ENCODE results near the gene THTPA. TPM values are rescaled to one million over a fixed set of nuclear protein-coding genes. Genes with fewer than 3 reads are reported as not detected.

THTPA gene
- total RNA-seq, 3 donors from 2014 or later (not counting 1 experiment from before 2014, with no cell fraction given), result 16.5 to 19.3 (median 19.1) TPM

DNA sequence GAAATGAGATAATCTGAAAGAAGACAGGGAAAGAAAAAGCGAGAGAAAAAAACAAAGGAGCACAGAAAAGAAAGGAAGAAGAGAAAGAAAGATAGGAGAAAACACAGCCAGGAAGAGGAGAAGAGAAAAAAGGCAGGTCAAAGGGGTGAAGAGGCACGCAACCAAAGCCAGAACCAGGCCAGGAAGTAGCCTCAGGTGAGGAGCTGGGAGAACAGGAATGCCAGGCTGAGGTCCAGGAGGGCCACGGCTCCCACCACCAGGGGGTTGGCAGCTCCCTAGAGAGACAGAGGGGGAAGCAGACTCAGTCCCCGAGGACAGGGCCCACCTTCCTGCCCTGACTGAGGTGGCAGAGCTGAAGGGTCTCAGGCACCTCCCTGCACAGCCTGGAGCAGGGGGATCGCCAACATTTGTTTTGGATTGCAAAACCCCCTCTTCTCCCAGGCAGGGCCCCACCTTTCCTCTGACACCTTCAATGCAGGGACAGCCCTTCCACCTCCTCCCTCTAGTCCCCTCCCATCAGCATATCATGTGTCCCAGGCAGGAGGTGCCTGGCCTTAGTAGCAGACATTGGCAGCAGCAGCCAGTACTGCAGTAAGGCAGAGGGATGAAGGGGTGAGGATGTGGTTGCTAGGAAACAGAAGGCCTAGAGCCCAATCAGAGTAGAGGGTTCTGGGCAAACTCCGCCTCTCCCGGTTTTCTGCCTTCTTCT lies 13.5 kb downstream of the THTPA start:
- intact Hi-C loops (cut with micrococcal nuclease), result no loop called here
- no peaks in the 10 kb centered on the region for H3K9me3 Mint-ChIP-seq
- H3K27ac Mint-ChIP-seq, result peak overlapping the region; percentile 91 to 99
- Histone ChIP-seq H3K27ac (ENCODE audit: low read length) (no peak overlapping the region), H3K4me3 (ENCODE audit: low read length) (no peak overlapping the region), H3K27me3 (ENCODE audit: control insufficient read depth, insufficient read depth, low read length) (no peaks in the 10 kb centered on the region), H3K36me3 (ENCODE audit: control insufficient read depth, insufficient read depth, low read length) (peaks cover 9% of the 10 kb centered on the region), H3K4me1 (ENCODE audit: control insufficient read depth, insufficient read depth, low read length) (peaks cover 24% of the 10 kb centered on the region), H3K9me3 (ENCODE audit: control insufficient read depth, insufficient read depth, low read length) (no peaks in the 10 kb centered on the region)
- H3K4me3 Mint-ChIP-seq, result no peak overlapping the region
- ATAC-seq, result no peak
- 83% methylated on average over 5 of the region's 7 CpGs for WGBS (ENCODE audit: insufficient coverage)
- peaks cover 0 to 21% of the 10 kb centered on the region in 2 donors for H3K27me3 Mint-ChIP-seq (ENCODE audit: low read depth in 2 of 2)
- TF ChIP-seq, protein P1, sequence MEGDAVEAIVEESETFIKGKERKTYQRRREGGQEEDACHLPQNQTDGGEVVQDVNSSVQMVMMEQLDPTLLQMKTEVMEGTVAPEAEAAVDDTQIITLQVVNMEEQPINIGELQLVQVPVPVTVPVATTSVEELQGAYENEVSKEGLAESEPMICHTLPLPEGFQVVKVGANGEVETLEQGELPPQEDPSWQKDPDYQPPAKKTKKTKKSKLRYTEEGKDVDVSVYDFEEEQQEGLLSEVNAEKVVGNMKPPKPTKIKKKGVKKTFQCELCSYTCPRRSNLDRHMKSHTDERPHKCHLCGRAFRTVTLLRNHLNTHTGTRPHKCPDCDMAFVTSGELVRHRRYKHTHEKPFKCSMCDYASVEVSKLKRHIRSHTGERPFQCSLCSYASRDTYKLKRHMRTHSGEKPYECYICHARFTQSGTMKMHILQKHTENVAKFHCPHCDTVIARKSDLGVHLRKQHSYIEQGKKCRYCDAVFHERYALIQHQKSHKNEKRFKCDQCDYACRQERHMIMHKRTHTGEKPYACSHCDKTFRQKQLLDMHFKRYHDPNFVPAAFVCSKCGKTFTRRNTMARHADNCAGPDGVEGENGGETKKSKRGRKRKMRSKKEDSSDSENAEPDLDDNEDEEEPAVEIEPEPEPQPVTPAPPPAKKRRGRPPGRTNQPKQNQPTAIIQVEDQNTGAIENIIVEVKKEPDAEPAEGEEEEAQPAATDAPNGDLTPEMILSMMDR (IDR thresholded peaks at IDR 0.05), result no peak
- peaks cover 21 to 43% of the 10 kb centered on the region in 2 donors for H3K4me1 Mint-ChIP-seq
- DNase-seq, result peak in 1 of 2 donors; percentile 13
- no peaks in the 10 kb centered on the region for H3K36me3 Mint-ChIP-seq

DNA sequence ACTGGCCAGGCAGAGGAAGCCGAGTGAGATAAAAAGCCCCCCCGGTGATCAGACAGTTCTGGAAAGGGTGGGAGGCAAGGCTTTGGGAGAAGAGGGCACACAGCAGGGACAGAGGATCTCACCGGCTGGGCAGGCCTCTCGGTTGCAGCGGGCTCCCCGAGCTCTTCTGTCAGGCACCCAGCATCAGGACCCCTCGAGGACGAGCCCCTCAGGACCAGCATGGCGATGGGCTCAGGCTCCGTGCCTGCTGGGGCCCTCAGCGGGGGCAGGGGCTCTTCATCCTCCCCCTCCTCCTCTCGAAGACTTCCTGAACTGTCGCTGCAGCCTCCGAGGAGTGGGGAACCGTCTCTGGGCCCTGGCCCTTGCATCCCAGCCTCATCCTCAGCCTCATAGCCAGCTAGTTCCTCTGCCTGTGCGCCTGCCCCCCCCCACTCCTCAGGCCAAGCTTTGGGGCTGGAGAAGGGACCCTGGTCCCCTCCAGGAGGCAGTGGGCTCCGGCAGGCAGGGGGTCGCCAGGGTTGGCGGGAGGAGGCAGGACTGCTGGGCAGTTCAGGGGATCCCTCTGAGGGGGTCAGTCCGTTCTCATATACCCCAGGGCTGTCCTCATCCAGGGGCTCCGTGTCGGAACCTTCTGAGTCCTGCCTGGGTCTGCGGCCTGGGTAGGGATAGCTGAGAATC lies 14.9 kb downstream of the THTPA start:
- no peaks in the 10 kb centered on the region for H3K9me3 Mint-ChIP-seq
- H3K27me3 ChIP-seq (ENCODE audit: control insufficient read depth, insufficient read depth, low read length), result peaks cover 2% of the 10 kb centered on the region
- peaks cover 24% of the 10 kb centered on the region for H3K4me1 ChIP-seq (ENCODE audit: control insufficient read depth, insufficient read depth, low read length)
- TF ChIP-seq, protein P1 (IDR thresholded peaks at IDR 0.05), result no peak
- no peak overlapping the region for H3K27ac ChIP-seq (ENCODE audit: low read length)
- WGBS (ENCODE audit: insufficient coverage), result 86% methylated on average over 23 of the region's 23 CpGs
- no peaks in the 10 kb centered on the region for H3K9me3 ChIP-seq (ENCODE audit: control insufficient read depth, insufficient read depth, low read length)
- H3K4me1 Mint-ChIP-seq, result peaks cover 21 to 40% of the 10 kb centered on the region in 2 donors
- no peak overlapping the region for H3K4me3 Mint-ChIP-seq
- intact Hi-C loops (cut with micrococcal nuclease), result no loop called here
- no peak overlapping the region for H3K27ac Mint-ChIP-seq
- no peak overlapping the region for H3K4me3 ChIP-seq (ENCODE audit: low read length)
- H3K27me3 Mint-ChIP-seq (ENCODE audit: low read depth in 2 of 2), result peaks cover 8 to 29% of the 10 kb centered on the region in 2 donors
- no peaks in the 10 kb centered on the region for H3K36me3 Mint-ChIP-seq
- no peaks in the 10 kb centered on the region for H3K36me3 ChIP-seq (ENCODE audit: control insufficient read depth, insufficient read depth, low read length)
- ATAC-seq (no peak), DNase-seq (no peak)

DNA sequence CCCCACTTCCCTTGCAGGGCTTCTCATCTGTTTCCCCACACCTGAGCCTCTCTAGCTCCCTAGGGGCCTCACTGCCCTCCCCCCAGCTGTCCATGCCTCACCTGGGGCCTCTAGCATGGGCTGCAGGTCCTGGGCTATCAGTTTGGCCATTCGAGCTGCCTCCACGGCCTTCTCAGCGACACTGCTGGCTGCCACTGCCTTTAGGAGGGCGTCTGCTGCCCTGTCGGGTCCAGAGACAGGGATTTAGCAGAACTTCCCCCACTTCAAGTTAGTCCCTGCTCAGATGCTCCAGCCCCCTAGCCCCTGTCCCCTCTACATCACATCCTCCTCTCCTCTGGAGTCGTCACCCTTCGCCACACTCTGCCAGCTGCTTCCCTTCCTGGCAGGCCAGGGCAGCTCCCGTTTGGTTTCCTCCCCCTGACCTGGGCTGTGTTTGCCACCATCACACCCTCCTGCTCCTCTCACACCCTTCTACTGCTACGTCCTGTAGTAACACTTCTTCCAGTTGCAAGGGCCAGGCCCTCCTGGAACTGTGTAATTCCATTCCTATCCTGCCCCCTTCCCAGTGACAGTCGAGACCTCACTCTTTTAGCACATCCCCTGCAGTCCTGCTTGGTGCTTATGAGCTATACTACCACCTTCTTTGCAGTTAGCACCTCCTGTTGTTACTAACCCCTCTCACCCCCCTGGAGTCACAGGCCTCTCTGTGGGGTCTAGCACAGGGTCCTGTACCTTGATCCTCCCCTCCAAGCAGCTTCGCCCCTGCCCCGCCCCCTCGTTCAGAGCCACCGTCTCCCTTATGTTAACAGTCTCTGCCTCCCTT lies 15.8 kb downstream of the THTPA start:
- no peaks in the 10 kb centered on the region for H3K36me3 Mint-ChIP-seq
- WGBS (ENCODE audit: insufficient coverage), result 57% methylated on average over 14 of the region's 14 CpGs
- peaks cover 19 to 40% of the 10 kb centered on the region in 2 donors for H3K4me1 Mint-ChIP-seq
- Histone ChIP-seq H3K27ac (ENCODE audit: low read length) (no peak overlapping the region), H3K4me3 (ENCODE audit: low read length) (no peak overlapping the region), H3K36me3 (ENCODE audit: control insufficient read depth, insufficient read depth, low read length) (no peaks in the 10 kb centered on the region), H3K27me3 (ENCODE audit: control insufficient read depth, insufficient read depth, low read length) (peaks cover 10% of the 10 kb centered on the region), H3K9me3 (ENCODE audit: control insufficient read depth, insufficient read depth, low read length) (no peaks in the 10 kb centered on the region), H3K4me1 (ENCODE audit: control insufficient read depth, insufficient read depth, low read length) (peaks cover 22% of the 10 kb centered on the region)
- H3K27ac Mint-ChIP-seq, result peak overlapping the region in 1 of 2 donors; percentile 3
- no peaks in the 10 kb centered on the region for H3K9me3 Mint-ChIP-seq
- H3K4me3 Mint-ChIP-seq, result no peak overlapping the region
- TF ChIP-seq, protein P1 (IDR thresholded peaks at IDR 0.05), result no peak
- no peak for ATAC-seq
- peak in 1 of 2 donors; percentile 1 for DNase-seq
- intact Hi-C loops (cut with micrococcal nuclease), result no loop called here
- H3K27me3 Mint-ChIP-seq (ENCODE audit: low read depth in 2 of 2), result peaks cover 15 to 37% of the 10 kb centered on the region in 2 donors

Measured in natural killer cell (primary cell).